Psoas muscle (tissue), 8 donors: ENCODE data around the gene OTUB1. TPM values are rescaled to one million over a fixed set of nuclear protein-coding genes. Genes with fewer than 3 reads are reported as not detected.

Source experiments
- ATAC-seq, 4 donors: fragments of 200-7000 bp; cut with Tn5 transposase; one replicate each; pipeline ENCODE4 v1.9.1; 2020; ENCODE audit warnings: moderate library complexity in 3 of 4, mild to moderate bottlenecking in 2 of 4
- DNase-seq, 2 donors: peaks; one replicate each; pipeline ENCODE4 v3.0.0-alpha.2; 2020
- H3K27ac ChIP-seq: fragments of 200-600 bp; one replicate; pipeline ENCODE4 v1.8.0; 2022
- H3K27me3 ChIP-seq, 3 donors: fragments of 200-600 bp in 1 of 3; one replicate each; pipeline versions ENCODE4 v1.6.1 to v1.8.0; 2013 to 2022; ENCODE audit warnings: low read length in 2 of 3, mild to moderate bottlenecking in 2 of 3, moderate library complexity in 1 of 3; ENCODE audit not compliant: insufficient read depth in 3 of 3
- H3K36me3 ChIP-seq, 2 donors: fragments of 200-600 bp in 1 of 2; one replicate each; pipeline versions ENCODE4 v1.6.1 to v1.8.0; 2013 to 2022; ENCODE audit warnings: low read depth in 1 of 2, mild to moderate bottlenecking in 1 of 2, moderate library complexity in 1 of 2; ENCODE audit not compliant: insufficient read depth in 1 of 2
- H3K4me1 ChIP-seq: fragments of 200-600 bp; one replicate; pipeline ENCODE4 v1.8.0; 2022
- H3K4me3 ChIP-seq: fragments of 200-600 bp; one replicate; pipeline ENCODE4 v1.8.0; 2022; ENCODE audit warnings: mild to moderate bottlenecking
- H3K9me3 ChIP-seq: fragments of 200-600 bp; one replicate; pipeline ENCODE4 v1.8.0; 2022
- CTCF ChIP-seq: fragments of 200-600 bp; IDR thresholded peaks from one replicate; pipeline ENCODE4 v1.8.0; 2022; ENCODE audit warnings: antibody characterized with exemption
- WGBS, 3 donors: extraction: QIAGEN DNeasy Blood & Tissue Kit; methylation state at CpG; one replicate each; pipeline versions ENCODE4 v1.1.6 to v1.1.7; 2013; 5-methylcytosine and 5-hydroxymethylcytosine counted together
- intact Hi-C, 2 donors: fragments of 100-400 bp; cut with DNase I; formaldehyde crosslinking; loops; one replicate each; pipeline versions ENCODE4 v1.11.0 to v1.14.2; 2022
- polyA plus RNA-seq, 3 donors: library from polyadenylated mRNA; stranded (reverse); fragments of 200-250 nt; gene quantifications; one replicate each; pipeline ENCODE4 v1.2.3, GENCODE V29; 2013
- total RNA-seq, 4 donors: library from RNA; stranded (reverse); fragmentation: NEBNext Ultra II Directional in 2 of 4; extraction: Animal tissue kit (Norgen Biotek cat#: 25700) in 2 of 4; gene quantifications; one replicate each; pipeline versions ENCODE4 v1.2.1 to v1.2.4, GENCODE V29; 2021 to 2023
- donor health status: healthy with polysubstance abuse.
- donor health status: DM: no; HTN: no; CAD: no; lungs with moderate emphysema.
- donor health status: Bipolar disorder and iron deficiency.
- donor health status: healthy.
- donor health status: DM: yes; HTN: yes; CAD: no.
- donor health status: DM: no; HTN: no; CAD: no.
- donor health status: DM: no; HTN: no; CAD: no.
- donor health status: DM: yes; HTN: yes; CAD: no.

OTUB1 gene
- total and polyA plus RNA-seq, 7 donors: 39.4 to 75.4 (median 47.8) TPM

- Histone ChIP-seq H3K27me3 (peaks cover 0 to 1% (median 0%) of the 10 kb centered on the region in 3 donors), H3K9me3 (no peaks in the 10 kb centered on the region), H3K4me1 (peaks cover 18% of the 10 kb centered on the region), H3K4me3 (peak within 1 kb of the TSS; percentile 100), H3K36me3 (peaks cover 0 to 19% of the 10 kb centered on the region in 2 donors), H3K27ac (peak within 1 kb of the TSS; percentile 100)
- peak; percentile 93 to 96 (median 95) for ATAC-seq
- DNase-seq: peak; percentile 96 to 98
- 0 to 1% (median 0%) methylated on average over 63 to 67 of the region's 67 CpGs for WGBS, 3 donors
- intact Hi-C loops: no loop called here
- TF ChIP-seq CTCF: no peak
These were observed 11.7 kb upstream of the OTUB1 start, which contains the start of gene COX8A for GRCh38 chr11:63974259-63975143. TSS of gene COX8A (plus strand) at chr11:63974620. CDS start at chr11:63974681, 61 bp downstream.

- H3K27me3 ChIP-seq: no peaks in the 10 kb centered on the region
- ATAC-seq (no peak), DNase-seq (no peak)
- H3K4me3 ChIP-seq: no peak overlapping the region
- intact Hi-C loops: no loop called here
- H3K9me3 ChIP-seq: no peaks in the 10 kb centered on the region
- WGBS, 3 donors: 64 to 74% (median 68%) methylated on average over 10 of the region's 10 CpGs
- H3K27ac ChIP-seq: no peak overlapping the region
- H3K36me3 ChIP-seq: peaks cover 0 to 19% of the 10 kb centered on the region in 2 donors
- TF ChIP-seq CTCF: no peak
- H3K4me1 ChIP-seq: peaks cover 18% of the 10 kb centered on the region
These were observed 7.5 kb upstream of the OTUB1 start for GRCh38 chr11:63978551-63979239.

GRCh38 chr11:63979426-63979825 is 6.8 kb upstream of the OTUB1 start:
- Histone ChIP-seq H3K9me3 (no peaks in the 10 kb centered on the region), H3K4me3 (no peak overlapping the region), H3K36me3 (peaks cover 0 to 19% of the 10 kb centered on the region in 2 donors), H3K27me3 (no peaks in the 10 kb centered on the region), H3K27ac (no peak overlapping the region), H3K4me1 (peaks cover 18% of the 10 kb centered on the region)
- no peak for TF ChIP-seq CTCF
- DNase-seq: no peak
- no peak for ATAC-seq
- WGBS, 3 donors: 78 to 92% (median 81%) methylated on average over 5 of the region's 5 CpGs
- intact Hi-C loops: no loop called here

- ATAC-seq (peak in 3 of 4 donors; percentile 26 to 54 (median 27)), DNase-seq (no peak)
- peaks cover 11% of the 10 kb centered on the region for H3K4me1 ChIP-seq
- no peaks in the 10 kb centered on the region for H3K9me3 ChIP-seq
- H3K4me3 ChIP-seq: peak overlapping the region; percentile 93
- H3K27ac ChIP-seq: peak overlapping the region; percentile 89
- no peaks in the 10 kb centered on the region for H3K27me3 ChIP-seq
- intact Hi-C loops: no loop called here
- TF ChIP-seq CTCF: no peak
- peaks cover 0 to 19% of the 10 kb centered on the region in 2 donors for H3K36me3 ChIP-seq
- 0 to 1% (median 1%) methylated on average over 18 of the region's 18 CpGs for WGBS, 3 donors
These were observed 454 bp upstream of the OTUB1 start for GRCh38 chr11:63985812-63986155.
